ENCODE results near the gene GAL3ST3.
"Not testable (repeated sequence)": the region's sequence is repeated elsewhere in the genome, so short reads cannot be mapped to it uniquely, and the experiment has no call there.

- not testable (repeated sequence) for TF ChIP-seq CTCF (IDR thresholded peaks at IDR 0.05 in 2 of 3, conservative IDR thresholded peaks at IDR 0.05 in 1 of 3; ENCODE audit: control insufficient read depth in 2 of 3, extremely low read depth in 1 of 3, insufficient read depth in 1 of 3, low read depth in 3 of 3, low read length in 3 of 3); BCL3 (IDR thresholded peaks at IDR 0.05; ENCODE audit: borderline replicate concordance, insufficient read depth, low read depth, low read length, poor library complexity, severe bottlenecking); MLLT1 (IDR thresholded peaks at IDR 0.05); CREB1 (IDR thresholded peaks at IDR 0.05; ENCODE audit: low read depth); IRF3 (IDR thresholded peaks at IDR 0.05); ETV6 (conservative IDR thresholded peaks at IDR 0.05 in 1 of 2, IDR thresholded peaks at IDR 0.05 in 1 of 2; ENCODE audit: borderline replicate concordance in 1 of 2, low read depth in 1 of 2); NRF1 (conservative IDR thresholded peaks at IDR 0.05; ENCODE audit: low read depth, low read length); IRF4 (IDR thresholded peaks at IDR 0.05; ENCODE audit: low read depth, low read length); DPF2 (IDR thresholded peaks at IDR 0.05); POLR2AphosphoS5 (IDR thresholded peaks at IDR 0.05; ENCODE audit: low read length); SMC3 (IDR thresholded peaks at IDR 0.05; ENCODE audit: borderline replicate concordance, low read length); EZH2 (IDR thresholded peaks at IDR 0.05; ENCODE audit: borderline replicate concordance, control insufficient read depth, low read depth, low read length); TAF1 (IDR thresholded peaks at IDR 0.05; ENCODE audit: borderline replicate concordance, low read depth, low read length)
These were observed 43.2 kb upstream of the GAL3ST3 start for GRCh38 chr11:66092125-66092524.
